Keratinocyte (primary cell): ENCODE data around the gene HABP2.

Experiments
- EZH2 ChIP-seq: IDR thresholded peaks from one replicate; pipeline ENCODE4 v1.6.1; 2012; ENCODE audit warnings: inconsistent platforms, mild to moderate bottlenecking, low read length, moderate library complexity
- TF ChIP-seq, protein P1 (sequence below), 3 experiments: IDR thresholded peaks in 1 of 3; conservative IDR thresholded peaks in 1 of 3; optimal IDR thresholded peaks in 1 of 3; 2 replicates in 2 of 3; 3 replicates in 1 of 3; pipeline versions ENCODE3 to v1.5.1; 2011; ENCODE audit warnings: low read length in 3 of 3, mild to moderate bottlenecking in 3 of 3, moderate library complexity in 2 of 3, control low read depth in 1 of 3, inconsistent platforms in 1 of 3; ENCODE audit not compliant: insufficient read depth in 2 of 3; ENCODE audit errors: extremely low read depth in 1 of 3

- TF ChIP-seq, protein P1, sequence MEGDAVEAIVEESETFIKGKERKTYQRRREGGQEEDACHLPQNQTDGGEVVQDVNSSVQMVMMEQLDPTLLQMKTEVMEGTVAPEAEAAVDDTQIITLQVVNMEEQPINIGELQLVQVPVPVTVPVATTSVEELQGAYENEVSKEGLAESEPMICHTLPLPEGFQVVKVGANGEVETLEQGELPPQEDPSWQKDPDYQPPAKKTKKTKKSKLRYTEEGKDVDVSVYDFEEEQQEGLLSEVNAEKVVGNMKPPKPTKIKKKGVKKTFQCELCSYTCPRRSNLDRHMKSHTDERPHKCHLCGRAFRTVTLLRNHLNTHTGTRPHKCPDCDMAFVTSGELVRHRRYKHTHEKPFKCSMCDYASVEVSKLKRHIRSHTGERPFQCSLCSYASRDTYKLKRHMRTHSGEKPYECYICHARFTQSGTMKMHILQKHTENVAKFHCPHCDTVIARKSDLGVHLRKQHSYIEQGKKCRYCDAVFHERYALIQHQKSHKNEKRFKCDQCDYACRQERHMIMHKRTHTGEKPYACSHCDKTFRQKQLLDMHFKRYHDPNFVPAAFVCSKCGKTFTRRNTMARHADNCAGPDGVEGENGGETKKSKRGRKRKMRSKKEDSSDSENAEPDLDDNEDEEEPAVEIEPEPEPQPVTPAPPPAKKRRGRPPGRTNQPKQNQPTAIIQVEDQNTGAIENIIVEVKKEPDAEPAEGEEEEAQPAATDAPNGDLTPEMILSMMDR (optimal IDR thresholded peaks at IDR 0.05 in 1 of 3, IDR thresholded peaks at IDR 0.05 in 1 of 3, conservative IDR thresholded peaks at IDR 0.05 in 1 of 3; ENCODE audit: extremely low read depth in 1 of 3, insufficient read depth in 2 of 3, low read length in 3 of 3), result no peak
- TF ChIP-seq EZH2, result no peak
These were observed 20.5 kb downstream of the HABP2 start for GRCh38 chr10:113573368-113573767.
